Measurements from ENCODE around the gene MCU. TPM values are rescaled to one million over a fixed set of nuclear protein-coding genes. Genes with fewer than 3 reads are reported as not detected.
A peak's percentile ranks its signal among the peaks of the same experiment; 100 is the strongest.

Gene MCU, protein sequence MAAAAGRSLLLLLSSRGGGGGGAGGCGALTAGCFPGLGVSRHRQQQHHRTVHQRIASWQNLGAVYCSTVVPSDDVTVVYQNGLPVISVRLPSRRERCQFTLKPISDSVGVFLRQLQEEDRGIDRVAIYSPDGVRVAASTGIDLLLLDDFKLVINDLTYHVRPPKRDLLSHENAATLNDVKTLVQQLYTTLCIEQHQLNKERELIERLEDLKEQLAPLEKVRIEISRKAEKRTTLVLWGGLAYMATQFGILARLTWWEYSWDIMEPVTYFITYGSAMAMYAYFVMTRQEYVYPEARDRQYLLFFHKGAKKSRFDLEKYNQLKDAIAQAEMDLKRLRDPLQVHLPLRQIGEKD
- total RNA-seq (2014; rRNA removed; shearing (Covaris generic)), result 7.7 and 9.9 TPM in 2 replicates
- total RNA-seq (2022), result 9.4 and 17.6 TPM in 2 replicates
- percentile 59 among the genes with signal in this experiment for Bru-seq, nascent RNA
- percentile 57 among the genes with signal in this experiment for BruChase-seq, experiment 1, labeled RNA remaining after a 6-hour chase
- percentile 55 among the genes with signal in this experiment for BruChase-seq, experiment 2, labeled RNA remaining after a 2-hour chase
- long read RNA-seq, transcript MCU-202 (8 exons, 2,949 nt), result major isoform, 11 of 15 reads
- long read RNA-seq, partial matches to known transcripts, result 0 of 15 reads
- long read RNA-seq, other reads (novel, unspliced or antisense), result 4 of 15 reads

DNA sequence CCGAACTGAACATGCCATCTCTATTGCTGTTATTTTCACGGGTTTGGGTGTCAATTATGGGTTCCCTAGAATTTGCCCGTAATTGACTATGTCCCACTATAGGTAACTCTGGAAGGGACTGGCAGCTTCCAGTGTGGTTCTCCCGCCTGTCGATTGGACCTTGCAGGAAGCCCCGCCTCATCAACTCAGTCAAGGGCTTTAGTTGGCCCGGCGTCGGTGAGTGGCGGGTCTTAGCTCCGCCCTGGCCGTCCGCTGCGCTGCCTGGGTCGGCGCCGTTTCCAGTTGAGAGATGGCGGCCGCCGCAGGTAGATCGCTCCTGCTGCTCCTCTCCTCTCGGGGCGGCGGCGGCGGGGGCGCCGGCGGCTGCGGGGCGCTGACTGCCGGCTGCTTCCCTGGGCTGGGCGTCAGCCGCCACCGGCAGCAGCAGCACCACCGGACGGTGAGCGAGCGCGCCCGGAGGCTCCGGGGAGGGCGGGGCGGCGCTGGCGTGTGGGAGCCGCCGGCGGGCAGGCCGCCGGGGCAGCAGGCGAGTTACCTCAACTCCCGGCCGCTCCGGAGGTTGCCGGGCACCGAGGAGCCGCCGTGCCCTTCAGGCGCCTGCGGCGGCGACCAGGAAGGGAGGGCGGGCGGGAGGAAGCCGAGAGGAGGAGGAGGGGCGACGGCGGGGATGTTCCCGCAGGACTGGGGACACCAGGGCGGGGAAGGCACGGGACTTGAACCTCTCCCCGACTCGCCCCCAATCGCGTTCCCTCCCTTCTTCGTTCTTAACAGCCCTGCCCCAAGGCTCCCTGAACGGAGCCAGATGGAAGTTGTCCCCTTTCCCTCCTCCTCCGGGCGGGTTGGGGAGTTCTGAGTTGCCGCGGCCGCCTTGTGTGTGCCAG is at the start of gene MCU:
MCU (plus strand) TSS at position 281 of the 881 bp plus-strand sequence; CDS start at position 290, 9 bp downstream.
- CTCF ChIA-PET (ENCODE audit: unreplicated experiment), result no interaction called here
- intact Hi-C loops (cut with micrococcal nuclease; ENCODE audit: unreplicated experiment), result loop anchor here (1.0 to 10.0 kb wide), 3 partner anchors 66 to 327 kb away; partner anchors contain the start of gene MICU1
- peak within 1 kb of the TSS; percentile 37 for H3K27ac ChIP-seq (ENCODE audit: low read depth, low read length, poor library complexity, severe bottlenecking)
- H4K20me1 ChIP-seq (ENCODE audit: insufficient read depth, low read length), result 0 out of 2 replicates have a peak, but pooled peaks cover 4% of the 10 kb centered on the region
- H3K9me2 ChIP-seq (ENCODE audit: insufficient read depth, low read length), result no peaks in the 10 kb centered on the region
- H3K79me2 ChIP-seq (ENCODE audit: insufficient read depth, low read depth, low read length), result peaks cover 16% of the 10 kb centered on the region; the same call in 1 of the 2 replicates
- no peaks in the 10 kb centered on the region for H3K36me3 ChIP-seq (ENCODE audit: insufficient read depth, low read length)
- DNase-seq (ENCODE audit: low spot score), result peak; percentile 95
- H3K9me3 ChIP-seq (ENCODE audit: low read length), result no peaks in the 10 kb centered on the region
- BruUV-seq (replicated peaks), result no TSS peak
- TF ChIP-seq EZH2phosphoT487 (IDR thresholded peaks at IDR 0.05; ENCODE audit: borderline replicate concordance, low read depth, low read length), result no peak
- TF ChIP-seq, protein P1, sequence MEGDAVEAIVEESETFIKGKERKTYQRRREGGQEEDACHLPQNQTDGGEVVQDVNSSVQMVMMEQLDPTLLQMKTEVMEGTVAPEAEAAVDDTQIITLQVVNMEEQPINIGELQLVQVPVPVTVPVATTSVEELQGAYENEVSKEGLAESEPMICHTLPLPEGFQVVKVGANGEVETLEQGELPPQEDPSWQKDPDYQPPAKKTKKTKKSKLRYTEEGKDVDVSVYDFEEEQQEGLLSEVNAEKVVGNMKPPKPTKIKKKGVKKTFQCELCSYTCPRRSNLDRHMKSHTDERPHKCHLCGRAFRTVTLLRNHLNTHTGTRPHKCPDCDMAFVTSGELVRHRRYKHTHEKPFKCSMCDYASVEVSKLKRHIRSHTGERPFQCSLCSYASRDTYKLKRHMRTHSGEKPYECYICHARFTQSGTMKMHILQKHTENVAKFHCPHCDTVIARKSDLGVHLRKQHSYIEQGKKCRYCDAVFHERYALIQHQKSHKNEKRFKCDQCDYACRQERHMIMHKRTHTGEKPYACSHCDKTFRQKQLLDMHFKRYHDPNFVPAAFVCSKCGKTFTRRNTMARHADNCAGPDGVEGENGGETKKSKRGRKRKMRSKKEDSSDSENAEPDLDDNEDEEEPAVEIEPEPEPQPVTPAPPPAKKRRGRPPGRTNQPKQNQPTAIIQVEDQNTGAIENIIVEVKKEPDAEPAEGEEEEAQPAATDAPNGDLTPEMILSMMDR (conservative IDR thresholded peaks at IDR 0.05; ENCODE audit: low read length), result no peak
- peak within 1 kb of the TSS; percentile 97 for H3K4me3 ChIP-seq (ENCODE audit: low read depth, low read length, poor library complexity, severe bottlenecking)
- H2AFZ ChIP-seq (ENCODE audit: low read length), result peak within 1 kb of the TSS; percentile 91
- peak within 1 kb of the TSS; percentile 80 for H3K4me2 ChIP-seq (ENCODE audit: low read length)
- H3K4me1 ChIP-seq (ENCODE audit: insufficient read depth, low read length, poor library complexity, severe bottlenecking), result peaks cover 31% of the 10 kb centered on the region
- POLR2A ChIA-PET, result interaction anchor here (0.6 to 1.3 kb wide), 8 partner anchors 12 to 926 kb away, joined by 3 to 6 read pairs (median 4); partner anchors contain the start of gene CFAP70

DNA sequence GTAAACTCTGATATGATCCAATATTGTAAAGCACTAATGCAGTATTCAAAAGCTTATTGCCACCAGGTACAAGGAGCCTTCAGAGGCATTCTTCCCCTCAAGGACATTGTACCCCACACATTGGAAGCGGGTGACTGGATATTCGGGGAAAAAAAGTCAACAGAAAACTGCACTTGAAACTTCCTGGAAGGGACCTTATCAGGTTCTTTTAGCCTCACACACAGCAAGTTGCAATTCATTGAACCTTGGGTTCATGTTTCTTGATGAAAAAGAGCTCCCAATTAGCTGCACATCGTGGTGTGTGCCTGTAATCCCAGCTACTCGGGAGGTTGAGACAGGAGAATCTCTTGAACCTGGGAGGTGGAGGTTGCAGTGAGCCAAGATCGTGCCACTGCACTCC is 49.6 kb upstream of the MCU start:
- Histone ChIP-seq H3K9me2 (ENCODE audit: insufficient read depth, low read length) (no peaks in the 10 kb centered on the region), H3K36me3 (ENCODE audit: insufficient read depth, low read length) (no peaks in the 10 kb centered on the region), H2AFZ (ENCODE audit: low read length) (no peak overlapping the region), H3K4me1 (ENCODE audit: insufficient read depth, low read length, poor library complexity, severe bottlenecking) (no peaks in the 10 kb centered on the region), H3K9me3 (ENCODE audit: low read length) (no peaks in the 10 kb centered on the region), H3K79me2 (ENCODE audit: insufficient read depth, low read depth, low read length) (no peaks in the 10 kb centered on the region), H4K20me1 (ENCODE audit: insufficient read depth, low read length) (no peaks in the 10 kb centered on the region), H3K4me2 (ENCODE audit: low read length) (no peak overlapping the region), H3K27ac (ENCODE audit: low read depth, low read length, poor library complexity, severe bottlenecking) (no peak overlapping the region), H3K4me3 (ENCODE audit: low read depth, low read length, poor library complexity, severe bottlenecking) (no peak overlapping the region)
- ChIA-PET CTCF (ENCODE audit: unreplicated experiment) (no interaction called here), POLR2A (interaction anchor here (0.7 kb wide), 1 partner anchor 45 kb away, joined by 3 read pairs; no protein-coding TSS in a partner anchor)
- no peak for TF ChIP-seq EZH2phosphoT487 (IDR thresholded peaks at IDR 0.05; ENCODE audit: borderline replicate concordance, low read depth, low read length)
- TF ChIP-seq, protein P1 (conservative IDR thresholded peaks at IDR 0.05; ENCODE audit: low read length), result no peak
- DNase-seq (ENCODE audit: low spot score), result no peak
- BruUV-seq (replicated peaks), result no TSS peak
- intact Hi-C loops (cut with micrococcal nuclease; ENCODE audit: unreplicated experiment), result no loop called here
